Measurements from ENCODE around the gene CIDEC.
A peak's percentile ranks its signal among the peaks of the same experiment; 100 is the strongest.

CIDEC gene

DNA sequence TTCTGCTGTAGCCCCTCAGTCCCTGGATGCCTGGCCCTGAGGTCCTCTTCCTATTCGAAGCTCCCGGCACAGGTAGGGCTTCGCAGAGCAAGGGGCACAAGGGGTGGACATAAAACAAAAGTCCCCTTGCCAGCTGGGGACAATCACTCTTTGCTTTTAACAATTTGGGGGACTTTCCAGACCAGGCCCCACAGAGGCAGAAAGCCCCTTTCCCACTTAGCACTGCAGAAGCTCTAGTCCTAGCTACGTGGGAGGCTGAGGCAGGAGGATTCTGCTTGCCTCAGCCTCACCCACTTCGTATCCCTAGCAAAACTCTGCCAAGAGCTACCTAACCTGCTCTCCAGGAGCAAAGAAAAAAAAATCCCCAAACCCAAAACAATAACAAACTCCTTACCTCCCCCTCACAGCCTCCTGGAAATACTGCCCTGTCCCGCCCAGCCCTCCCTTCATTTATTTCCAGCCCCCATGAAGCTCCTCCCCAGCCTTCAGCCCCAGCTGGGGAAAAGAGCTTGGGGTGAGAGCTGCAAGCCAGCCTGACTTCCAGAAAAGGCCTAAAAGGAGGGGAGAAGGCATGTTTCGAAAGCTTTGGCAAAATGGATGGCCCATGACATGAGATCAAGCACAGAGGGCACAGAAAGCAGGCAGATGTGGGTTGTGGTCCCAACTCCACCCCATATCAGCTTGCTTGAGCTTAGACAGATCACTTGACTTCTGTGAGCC is at the start of gene CIDEC:
TSS of gene CIDEC (minus strand) at position 424 of the 720 bp plus-strand sequence. CDS start 1,767 bp downstream, outside the sequence.
- no peak for DNase-seq (ENCODE audit: low spot score)

GRCh38 chr3:9928158-9928557 is 48.1 kb upstream of the CIDEC start:
- no peak for DNase-seq (ENCODE audit: low spot score)

GRCh38 chr3:9918261-9919038 is 38.4 kb upstream of the CIDEC start:
- no peak for DNase-seq (ENCODE audit: low spot score)

DNA sequence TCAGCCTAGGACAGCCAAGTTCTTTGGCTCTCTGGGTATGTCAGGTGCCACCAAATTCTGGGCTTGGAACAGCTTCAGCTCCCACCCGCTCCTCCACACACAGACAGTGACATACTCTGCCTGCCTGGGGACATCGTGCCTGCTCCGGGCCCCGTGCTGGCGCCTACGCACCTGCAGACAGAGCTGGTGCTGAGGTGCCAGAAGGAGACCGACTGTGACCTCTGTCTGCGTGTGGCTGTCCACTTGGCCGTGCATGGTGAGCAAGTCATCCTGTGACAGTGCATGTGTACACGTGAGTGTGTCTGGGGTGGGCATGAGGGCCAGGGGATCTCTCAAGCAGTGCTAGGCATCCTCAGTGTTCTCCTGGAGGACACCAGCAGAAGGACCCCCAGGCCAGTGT is 37.8 kb upstream of the CIDEC start:
- no peak for DNase-seq (ENCODE audit: low spot score)

DNA sequence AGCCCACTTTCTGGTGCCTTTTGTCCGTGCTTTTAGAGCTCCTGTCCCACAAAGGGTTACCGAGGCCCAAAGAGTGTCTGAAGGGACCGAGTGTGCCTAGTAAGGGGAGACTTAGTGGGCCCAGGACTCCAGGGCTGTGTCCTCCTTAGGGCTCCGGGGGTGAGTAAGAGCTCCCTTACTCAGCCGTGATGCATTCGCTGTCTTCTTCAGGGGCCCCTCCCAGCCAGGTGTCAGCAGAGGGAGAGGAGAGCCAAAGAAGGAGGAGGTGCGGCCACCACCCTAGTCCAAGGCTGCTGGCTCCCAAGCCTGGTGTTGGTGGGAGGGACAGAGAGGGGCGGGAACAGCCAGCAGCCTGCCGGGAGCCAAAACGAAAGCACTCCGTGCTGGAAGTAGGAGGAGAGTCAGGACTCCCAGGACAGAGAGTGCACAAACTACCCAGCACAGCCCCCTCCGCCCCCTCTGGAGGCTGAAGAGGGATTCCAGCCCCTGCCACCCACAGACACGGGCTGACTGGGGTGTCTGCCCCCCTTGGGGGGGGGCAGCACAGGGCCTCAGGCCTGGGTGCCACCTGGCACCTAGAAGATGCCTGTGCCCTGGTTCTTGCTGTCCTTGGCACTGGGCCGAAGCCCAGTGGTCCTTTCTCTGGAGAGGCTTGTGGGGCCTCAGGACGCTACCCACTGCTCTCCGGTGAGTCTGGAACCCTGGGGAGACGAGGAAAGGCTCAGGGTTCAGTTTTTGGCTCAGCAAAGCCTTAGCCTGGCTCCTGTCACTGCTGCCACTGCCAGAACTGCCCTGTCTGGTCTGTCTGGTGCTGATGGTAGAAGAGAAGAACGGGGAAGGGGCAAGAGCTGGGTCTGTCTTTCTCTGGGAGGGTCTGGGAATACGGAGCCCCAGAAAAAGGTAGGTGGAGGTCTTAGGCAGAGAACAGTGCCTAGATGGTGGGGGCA is 37.0 kb upstream of the CIDEC start, which contains the start of gene IL17RC:
TSS of gene IL17RC (plus strand) at position 365 of the 947 bp plus-strand sequence. CDS start at position 583, 218 bp downstream.
- DNase-seq (ENCODE audit: low spot score): peak; percentile 96

- DNase-seq (ENCODE audit: low spot score): peak; percentile 57
Measured at GRCh38 chr3:9916346-9916733, 36.3 kb upstream of the CIDEC start.

GRCh38 chr3:9915254-9916141 is 35.4 kb upstream of the CIDEC start:
- peak; percentile 88 for DNase-seq (ENCODE audit: low spot score)

DNA sequence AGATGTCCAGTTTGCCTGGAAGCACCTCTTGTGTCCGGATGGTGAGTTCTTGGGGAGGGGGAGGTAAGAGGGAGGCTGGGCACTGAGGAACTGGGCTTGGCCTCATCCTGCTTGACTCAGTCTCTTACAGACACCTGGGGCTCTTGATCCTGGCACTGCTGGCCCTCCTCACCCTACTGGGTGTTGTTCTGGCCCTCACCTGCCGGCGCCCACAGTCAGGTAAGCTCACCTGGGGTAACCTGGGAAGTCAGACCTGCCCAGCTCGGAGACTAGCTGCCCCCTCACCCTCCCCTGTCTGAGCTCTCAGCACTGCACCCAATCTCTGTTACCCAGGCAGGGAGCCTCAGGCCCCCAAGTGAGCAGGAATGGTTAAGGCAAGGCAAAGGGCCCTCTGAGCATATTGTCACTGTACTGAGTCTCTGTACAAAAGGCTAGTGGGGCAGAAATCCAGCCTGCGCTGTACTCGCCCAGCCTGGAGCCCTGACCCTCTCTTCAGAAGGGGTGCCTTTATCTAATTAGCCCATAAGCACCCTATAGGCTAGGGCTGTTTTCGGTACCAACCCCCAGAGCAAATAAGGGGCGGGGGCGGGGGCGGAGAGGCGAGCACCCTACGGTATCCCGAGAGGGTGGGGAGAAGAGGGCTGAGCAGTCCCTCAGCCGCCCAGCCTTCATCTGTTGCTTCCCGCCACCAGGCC is 34.7 kb upstream of the CIDEC start:
- DNase-seq (ENCODE audit: low spot score): peak; percentile 58

- DNase-seq (ENCODE audit: low spot score): no peak
Measured at GRCh38 chr3:9914011-9914410, 34.0 kb upstream of the CIDEC start.

- no peak for DNase-seq (ENCODE audit: low spot score)
Measured at GRCh38 chr3:9913601-9914000, 33.5 kb upstream of the CIDEC start.

GRCh38 chr3:9912294-9912935 is 32.4 kb upstream of the CIDEC start:
- peak; percentile 35 for DNase-seq (ENCODE audit: low spot score)

DNA sequence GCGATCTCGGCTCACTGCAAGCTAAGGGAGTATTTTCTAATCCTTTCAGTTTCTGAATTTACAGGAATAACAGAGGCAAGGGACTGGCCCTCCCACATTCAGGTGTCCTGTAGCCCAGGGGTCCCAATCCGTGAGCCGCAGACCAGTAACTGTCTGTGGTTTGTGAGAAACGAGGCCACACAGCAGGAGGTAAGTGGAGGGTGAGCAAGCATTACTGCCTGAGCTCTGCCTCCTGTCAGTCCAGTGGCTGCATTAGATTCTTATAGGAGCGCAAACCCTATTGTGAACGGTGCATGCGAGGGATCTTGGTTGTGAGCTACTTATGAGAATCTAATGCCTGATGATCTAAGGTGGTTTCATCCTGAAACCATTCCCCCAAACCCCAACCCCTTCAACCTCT is 31.8 kb upstream of the CIDEC start:
- no peak for DNase-seq (ENCODE audit: low spot score)

DNA sequence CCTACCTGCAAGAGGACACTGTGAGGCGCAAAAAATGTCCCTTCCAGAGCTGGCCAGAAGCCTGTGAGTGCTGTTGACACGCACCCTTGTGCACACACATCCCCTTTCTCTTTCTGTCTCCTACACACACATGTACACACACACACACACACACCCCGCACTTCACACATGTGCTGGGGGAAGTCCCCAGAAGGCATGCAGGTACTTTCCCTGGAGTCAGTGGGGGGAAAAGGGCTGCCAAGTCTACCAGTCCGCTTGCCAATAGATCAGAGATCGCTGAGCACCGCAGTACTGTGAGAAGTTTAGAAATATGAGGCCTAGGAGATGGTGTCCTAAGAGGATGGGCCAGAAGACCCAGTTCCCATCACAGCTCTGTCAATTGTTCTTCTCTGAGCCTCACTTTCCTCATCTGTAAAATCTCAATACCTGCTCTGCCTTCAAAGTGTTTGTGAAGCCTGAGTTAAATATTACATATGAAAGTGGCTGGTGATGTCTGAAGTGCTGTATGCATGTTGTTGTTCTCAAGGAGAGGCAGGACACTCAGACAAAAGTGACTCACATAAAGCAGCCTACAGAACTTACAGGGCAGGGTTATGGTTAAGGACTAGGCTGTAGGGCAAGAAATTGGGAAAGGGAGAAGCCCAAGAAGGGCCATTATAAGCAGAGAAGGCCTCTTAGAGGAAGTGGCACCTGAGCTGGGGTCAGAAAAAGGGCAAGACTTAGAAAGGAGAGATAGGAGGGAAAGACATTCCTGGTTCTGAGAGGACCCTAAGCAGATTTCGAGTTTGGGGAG is 29.4 kb upstream of the CIDEC start:
- no peak for DNase-seq (ENCODE audit: low spot score)

- no peak for DNase-seq (ENCODE audit: low spot score)
Measured at GRCh38 chr3:9908286-9908685, 28.2 kb upstream of the CIDEC start.

DNA sequence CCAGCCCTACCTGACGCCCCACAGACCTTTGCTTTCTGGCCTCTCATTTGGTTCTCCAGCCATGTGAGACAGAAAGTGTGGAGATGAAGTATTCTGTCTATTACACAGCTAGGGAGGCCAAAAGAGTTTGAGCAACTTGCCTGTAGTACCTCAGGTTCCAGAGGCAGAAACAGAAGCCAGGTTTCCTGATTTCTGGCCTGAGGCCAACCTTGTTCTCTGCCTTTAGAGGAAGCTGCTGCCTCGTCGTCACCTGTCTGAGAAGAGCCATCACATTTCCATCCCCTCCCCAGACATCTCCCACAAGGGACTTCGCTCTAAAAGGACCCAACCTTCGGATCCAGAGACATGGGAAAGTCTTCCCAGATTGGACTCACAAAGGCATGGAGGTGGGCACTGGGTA is 26.4 kb upstream of the CIDEC start:
- DNase-seq (ENCODE audit: low spot score): no peak

DNA sequence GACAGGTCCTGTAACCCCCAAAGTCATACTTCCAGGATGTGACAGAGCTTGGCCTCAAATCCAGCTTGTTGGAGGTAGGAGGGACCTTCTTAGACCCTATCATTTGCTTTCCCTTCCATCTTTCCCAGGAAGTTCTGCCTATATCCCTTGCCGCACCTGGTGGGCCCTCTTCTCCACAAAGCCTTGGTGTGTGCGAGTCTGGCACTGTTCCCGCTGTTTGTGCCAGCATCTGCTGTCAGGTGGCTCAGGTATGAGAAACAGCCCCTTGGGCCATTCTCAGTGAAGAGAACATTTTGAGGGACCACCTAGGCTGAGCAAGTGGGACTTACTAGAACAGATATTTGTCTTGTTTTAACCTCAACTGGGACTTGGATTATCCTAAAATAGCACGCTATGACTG is 23.9 kb upstream of the CIDEC start:
- DNase-seq (ENCODE audit: low spot score): no peak

- DNase-seq (ENCODE audit: low spot score): peak; percentile 77
Measured at GRCh38 chr3:9903238-9903624, 23.2 kb upstream of the CIDEC start.

- DNase-seq (ENCODE audit: low spot score): no peak
Measured at GRCh38 chr3:9902372-9903237, 22.6 kb upstream of the CIDEC start, which contains the start of gene IL17RE. Gene IL17RE, plus strand, starts transcription at chr3:9902848. Its CDS starts 85 bp downstream, at chr3:9902933.
